Fibroblast of lung (primary cell): ENCODE measurements around the gene NHLH2.

Experiments used
- EZH2 ChIP-seq: IDR thresholded peaks from 2 replicates; pipeline ENCODE4 v1.5.1; 2012; ENCODE audit warnings: low read length, control low read depth, mild to moderate bottlenecking; ENCODE audit errors: missing control alignments
- TF ChIP-seq, protein P1 (sequence below), 2 donors: IDR thresholded peaks in 1 of 2; conservative IDR thresholded peaks in 1 of 2; 1 replicate in 1 of 2; 2 replicates in 1 of 2; pipeline ENCODE4 v1.5.1; 2011 to 2012; ENCODE audit warnings: low read length in 2 of 2, control low read depth in 1 of 2, inconsistent platforms in 1 of 2, low read depth in 1 of 2, mild to moderate bottlenecking in 1 of 2

GRCh38 chr1:115837740-115838421, 3.0 kb downstream of the NHLH2 start:
- TF ChIP-seq, protein P1, sequence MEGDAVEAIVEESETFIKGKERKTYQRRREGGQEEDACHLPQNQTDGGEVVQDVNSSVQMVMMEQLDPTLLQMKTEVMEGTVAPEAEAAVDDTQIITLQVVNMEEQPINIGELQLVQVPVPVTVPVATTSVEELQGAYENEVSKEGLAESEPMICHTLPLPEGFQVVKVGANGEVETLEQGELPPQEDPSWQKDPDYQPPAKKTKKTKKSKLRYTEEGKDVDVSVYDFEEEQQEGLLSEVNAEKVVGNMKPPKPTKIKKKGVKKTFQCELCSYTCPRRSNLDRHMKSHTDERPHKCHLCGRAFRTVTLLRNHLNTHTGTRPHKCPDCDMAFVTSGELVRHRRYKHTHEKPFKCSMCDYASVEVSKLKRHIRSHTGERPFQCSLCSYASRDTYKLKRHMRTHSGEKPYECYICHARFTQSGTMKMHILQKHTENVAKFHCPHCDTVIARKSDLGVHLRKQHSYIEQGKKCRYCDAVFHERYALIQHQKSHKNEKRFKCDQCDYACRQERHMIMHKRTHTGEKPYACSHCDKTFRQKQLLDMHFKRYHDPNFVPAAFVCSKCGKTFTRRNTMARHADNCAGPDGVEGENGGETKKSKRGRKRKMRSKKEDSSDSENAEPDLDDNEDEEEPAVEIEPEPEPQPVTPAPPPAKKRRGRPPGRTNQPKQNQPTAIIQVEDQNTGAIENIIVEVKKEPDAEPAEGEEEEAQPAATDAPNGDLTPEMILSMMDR (conservative IDR thresholded peaks at IDR 0.05 in 1 of 2, IDR thresholded peaks at IDR 0.05 in 1 of 2; ENCODE audit: low read depth in 1 of 2, low read length in 2 of 2): no peak
- TF ChIP-seq EZH2: peak; percentile 97
